HepG2 (cell line): ENCODE data around the gene GRK6. TPM values are rescaled to one million over a fixed set of nuclear protein-coding genes. Genes with fewer than 3 reads are reported as not detected.

Source experiments
- AGO1 ChIP-seq: fragments of 200-400 bp; formaldehyde crosslinking; IDR thresholded peaks from 2 replicates; pipeline ENCODE4 v1.6.1; 2017; ENCODE audit warnings: mild to moderate bottlenecking, low read depth, low read length, moderate library complexity; ENCODE audit not compliant: poor library complexity, severe bottlenecking
- CAMTA2 ChIP-seq: sonication (generic); formaldehyde crosslinking; IDR thresholded peaks from 2 replicates; pipeline ENCODE4 v1.4.0; 2020; ENCODE audit warnings: mild to moderate bottlenecking, missing genetic modification reagents, borderline replicate concordance
- DMAP1 ChIP-seq: IDR thresholded peaks from 2 replicates; pipeline ENCODE4 v1.6.1; 2016
- FOSL1 ChIP-seq: sonication (generic); formaldehyde crosslinking; IDR thresholded peaks from 2 replicates; pipeline ENCODE4 v1.9.0; 2021; ENCODE audit warnings: missing genetic modification reagents, borderline replicate concordance
- HNRNPK ChIP-seq: fragments of 200-400 bp; formaldehyde crosslinking; IDR thresholded peaks from 2 replicates; pipeline ENCODE4 v1.6.1; 2018; ENCODE audit warnings: low read length, low read depth, moderate library complexity, mild to moderate bottlenecking; ENCODE audit not compliant: poor library complexity, severe bottlenecking
- HNRNPUL1 ChIP-seq: fragments of 200-400 bp; formaldehyde crosslinking; IDR thresholded peaks from 2 replicates; pipeline ENCODE4 v1.6.1; 2017; ENCODE audit warnings: low read depth, mild to moderate bottlenecking, low read length, moderate library complexity
- IKZF1 ChIP-seq: fragments of 450-650 bp; IDR thresholded peaks from 2 replicates; pipeline ENCODE4 v1.7.1; 2016
- KDM4B ChIP-seq: sonication (generic); formaldehyde crosslinking; IDR thresholded peaks from 2 replicates; pipeline ENCODE4 v1.4.0; 2020; ENCODE audit warnings: missing genetic modification reagents
- RFX3 ChIP-seq: IDR thresholded peaks from 2 replicates; pipeline ENCODE4 v1.6.1; 2016; ENCODE audit warnings: missing biosample characterization, missing genetic modification reagents
- STAT5B ChIP-seq: sonication (generic); formaldehyde crosslinking; IDR thresholded peaks from 2 replicates; pipeline ENCODE4 v1.4.0; 2020; ENCODE audit warnings: missing genetic modification reagents
- TEAD2 ChIP-seq: sonication (generic); formaldehyde crosslinking; IDR thresholded peaks from 2 replicates; pipeline ENCODE4 v1.9.0; 2021; ENCODE audit warnings: missing genetic modification reagents
- ZNF256 ChIP-seq: sonication (generic); formaldehyde crosslinking; conservative IDR thresholded peaks from 2 replicates; pipeline ENCODE4 v1.4.0; 2020; ENCODE audit warnings: missing genetic modification reagents
- ZNF354B ChIP-seq: sonication (generic); formaldehyde crosslinking; IDR thresholded peaks from 2 replicates; pipeline ENCODE4 v1.8.0; 2022; ENCODE audit warnings: mild to moderate bottlenecking, missing genetic modification reagents
- ZNF430 ChIP-seq: sonication (generic); formaldehyde crosslinking; IDR thresholded peaks from 2 replicates; pipeline ENCODE4 v1.9.0; 2021; ENCODE audit warnings: mild to moderate bottlenecking, missing genetic modification reagents
- ZNF674 ChIP-seq: sonication (generic); formaldehyde crosslinking; IDR thresholded peaks from 2 replicates; pipeline ENCODE4 v1.5.0; 2020; ENCODE audit warnings: low read depth, mild to moderate bottlenecking, missing genetic modification reagents
- ZNF773 ChIP-seq: sonication (generic); formaldehyde crosslinking; IDR thresholded peaks from 2 replicates; pipeline ENCODE4 v1.4.0; 2020; ENCODE audit warnings: missing genetic modification reagents, borderline replicate concordance
- ZSCAN21 ChIP-seq: sonication (generic); formaldehyde crosslinking; IDR thresholded peaks from 2 replicates; pipeline ENCODE4 v1.8.0; 2022; ENCODE audit warnings: mild to moderate bottlenecking, missing genetic modification reagents, moderate library complexity, borderline replicate concordance
- polyA plus RNA-seq, 8 experiments: library from polyadenylated mRNA; depleted of rRNA in 3 of 8; stranded (reverse) in 7 of 8; unstranded in 1 of 8; fragments of >200 nt; fragmentation: Illumina TruSeq in 4 of 8; extraction: Trizol in 4 of 8; gene quantifications; 2 replicates each; pipeline versions ENCODE4 v1.2.1 to v1.2.3, GENCODE V29; 2011 to 2016; ENCODE audit warnings: low read depth in 4 of 8, missing spikeins in 1 of 8, mixed read lengths in 1 of 8; ENCODE audit not compliant: insufficient read depth in 1 of 8
- total RNA-seq, 5 experiments: library from RNA; depleted of rRNA; stranded (reverse); fragments of >200 nt; fragmentation: Illumina TruSeq; extraction: Trizol; gene quantifications; 2 replicates each; pipeline ENCODE4 v1.2.3, GENCODE V29; 2016; ENCODE audit warnings: low read depth in 1 of 5
- TF ChIP-seq, protein P1 (sequence below): sonication (generic); formaldehyde crosslinking; IDR thresholded peaks from 2 replicates; pipeline ENCODE4 v1.8.1; 2022; ENCODE audit warnings: low read depth, mild to moderate bottlenecking, missing genetic modification reagents
- TF ChIP-seq, protein P2 (sequence below): sonication (generic); formaldehyde crosslinking; conservative IDR thresholded peaks from 2 replicates; pipeline ENCODE4 v1.4.0; 2020; ENCODE audit warnings: missing genetic modification reagents
- TF ChIP-seq, protein P3 (sequence below): sonication (generic); formaldehyde crosslinking; IDR thresholded peaks from 2 replicates; pipeline ENCODE4 v1.4.0; 2020; ENCODE audit warnings: mild to moderate bottlenecking, low read depth, missing genetic modification reagents
- TF ChIP-seq, protein P4 (sequence below): sonication (generic); formaldehyde crosslinking; IDR thresholded peaks from 2 replicates; pipeline ENCODE4 v1.5.1; 2020; ENCODE audit warnings: mild to moderate bottlenecking, missing genetic modification reagents, moderate library complexity
- TF ChIP-seq, protein P5 (sequence below): sonication (generic); formaldehyde crosslinking; IDR thresholded peaks from 2 replicates; pipeline ENCODE4 v1.4.0; 2020; ENCODE audit warnings: mild to moderate bottlenecking, missing genetic modification reagents

GRK6 gene
- total and polyA plus RNA-seq, 2 of the 13 experiments (the other 11 are each of a cell fraction or from before 2014, with no cell fraction given), result 13.2 to 19.9 TPM

DNA sequence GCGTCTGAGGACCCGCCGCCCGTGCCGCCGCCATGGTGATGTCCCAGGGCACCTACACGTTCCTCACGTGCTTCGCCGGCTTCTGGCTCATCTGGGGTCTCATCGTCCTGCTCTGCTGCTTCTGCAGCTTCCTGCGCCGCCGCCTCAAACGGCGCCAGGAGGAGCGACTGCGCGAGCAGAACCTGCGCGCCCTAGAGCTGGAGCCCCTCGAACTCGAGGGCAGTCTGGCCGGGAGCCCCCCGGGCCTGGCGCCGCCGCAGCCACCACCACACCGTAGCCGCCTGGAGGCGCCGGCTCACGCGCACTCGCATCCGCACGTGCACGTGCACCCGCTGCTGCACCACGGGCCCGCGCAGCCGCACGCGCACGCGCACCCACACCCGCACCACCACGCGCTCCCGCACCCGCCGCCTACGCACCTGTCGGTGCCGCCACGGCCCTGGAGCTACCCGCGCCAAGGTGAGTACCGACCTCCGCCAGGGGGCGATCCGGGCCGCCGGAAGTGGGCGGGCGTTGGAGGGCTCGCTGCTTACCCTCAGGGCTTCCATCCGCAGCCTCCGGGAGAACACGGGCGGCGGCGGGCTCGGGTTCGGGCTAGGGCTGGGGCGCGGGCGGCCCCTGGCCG, 28.7 kb downstream of the GRK6 start (continued):
- TF ChIP-seq, protein P1, sequence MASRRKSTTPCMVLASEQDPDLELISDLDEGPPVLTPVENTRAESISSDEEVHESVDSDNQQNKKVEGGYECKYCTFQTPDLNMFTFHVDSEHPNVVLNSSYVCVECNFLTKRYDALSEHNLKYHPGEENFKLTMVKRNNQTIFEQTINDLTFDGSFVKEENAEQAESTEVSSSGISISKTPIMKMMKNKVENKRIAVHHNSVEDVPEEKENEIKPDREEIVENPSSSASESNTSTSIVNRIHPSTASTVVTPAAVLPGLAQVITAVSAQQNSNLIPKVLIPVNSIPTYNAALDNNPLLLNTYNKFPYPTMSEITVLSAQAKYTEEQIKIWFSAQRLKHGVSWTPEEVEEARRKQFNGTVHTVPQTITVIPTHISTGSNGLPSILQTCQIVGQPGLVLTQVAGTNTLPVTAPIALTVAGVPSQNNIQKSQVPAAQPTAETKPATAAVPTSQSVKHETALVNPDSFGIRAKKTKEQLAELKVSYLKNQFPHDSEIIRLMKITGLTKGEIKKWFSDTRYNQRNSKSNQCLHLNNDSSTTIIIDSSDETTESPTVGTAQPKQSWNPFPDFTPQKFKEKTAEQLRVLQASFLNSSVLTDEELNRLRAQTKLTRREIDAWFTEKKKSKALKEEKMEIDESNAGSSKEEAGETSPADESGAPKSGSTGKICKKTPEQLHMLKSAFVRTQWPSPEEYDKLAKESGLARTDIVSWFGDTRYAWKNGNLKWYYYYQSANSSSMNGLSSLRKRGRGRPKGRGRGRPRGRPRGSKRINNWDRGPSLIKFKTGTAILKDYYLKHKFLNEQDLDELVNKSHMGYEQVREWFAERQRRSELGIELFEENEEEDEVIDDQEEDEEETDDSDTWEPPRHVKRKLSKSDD (CRISPR knock-in tag), result peak; percentile 81
- TF ChIP-seq DMAP1 (CRISPR knock-in tag), result no peak; the same call in 1 of the 2 replicates
- TF ChIP-seq ZNF773 (CRISPR knock-in tag), result peak; percentile 59; the same call in 1 of the 2 replicates
- no peak for TF ChIP-seq STAT5B (CRISPR knock-in tag)
- TF ChIP-seq, protein P2, sequence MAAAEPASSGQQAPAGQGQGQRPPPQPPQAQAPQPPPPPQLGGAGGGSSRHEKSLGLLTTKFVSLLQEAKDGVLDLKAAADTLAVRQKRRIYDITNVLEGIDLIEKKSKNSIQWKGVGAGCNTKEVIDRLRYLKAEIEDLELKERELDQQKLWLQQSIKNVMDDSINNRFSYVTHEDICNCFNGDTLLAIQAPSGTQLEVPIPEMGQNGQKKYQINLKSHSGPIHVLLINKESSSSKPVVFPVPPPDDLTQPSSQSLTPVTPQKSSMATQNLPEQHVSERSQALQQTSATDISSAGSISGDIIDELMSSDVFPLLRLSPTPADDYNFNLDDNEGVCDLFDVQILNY, result no peak
- TF ChIP-seq ZNF674, result peak; percentile 95; the same call in 1 of the 2 replicates
- no peak; the same call in 1 of the 2 replicates for TF ChIP-seq ZNF430 (CRISPR knock-in tag)
- 0 out of 2 replicates have a peak, but pooled peaks have one; percentile 73 for TF ChIP-seq ZNF354B (CRISPR knock-in tag)
- TF ChIP-seq KDM4B, result 0 out of 2 replicates have a peak, but pooled peaks have one; percentile 67
- TF ChIP-seq, protein P3, sequence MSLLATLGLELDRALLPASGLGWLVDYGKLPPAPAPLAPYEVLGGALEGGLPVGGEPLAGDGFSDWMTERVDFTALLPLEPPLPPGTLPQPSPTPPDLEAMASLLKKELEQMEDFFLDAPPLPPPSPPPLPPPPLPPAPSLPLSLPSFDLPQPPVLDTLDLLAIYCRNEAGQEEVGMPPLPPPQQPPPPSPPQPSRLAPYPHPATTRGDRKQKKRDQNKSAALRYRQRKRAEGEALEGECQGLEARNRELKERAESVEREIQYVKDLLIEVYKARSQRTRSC (CRISPR knock-in tag), result peak; percentile 73; the same call in 1 of the 2 replicates
- no peak for TF ChIP-seq TEAD2 (CRISPR knock-in tag)
- no peak for TF ChIP-seq FOSL1 (CRISPR knock-in tag)
- no peak for TF ChIP-seq RFX3 (CRISPR knock-in tag)
- TF ChIP-seq IKZF1, result no peak
- TF ChIP-seq, protein P4, sequence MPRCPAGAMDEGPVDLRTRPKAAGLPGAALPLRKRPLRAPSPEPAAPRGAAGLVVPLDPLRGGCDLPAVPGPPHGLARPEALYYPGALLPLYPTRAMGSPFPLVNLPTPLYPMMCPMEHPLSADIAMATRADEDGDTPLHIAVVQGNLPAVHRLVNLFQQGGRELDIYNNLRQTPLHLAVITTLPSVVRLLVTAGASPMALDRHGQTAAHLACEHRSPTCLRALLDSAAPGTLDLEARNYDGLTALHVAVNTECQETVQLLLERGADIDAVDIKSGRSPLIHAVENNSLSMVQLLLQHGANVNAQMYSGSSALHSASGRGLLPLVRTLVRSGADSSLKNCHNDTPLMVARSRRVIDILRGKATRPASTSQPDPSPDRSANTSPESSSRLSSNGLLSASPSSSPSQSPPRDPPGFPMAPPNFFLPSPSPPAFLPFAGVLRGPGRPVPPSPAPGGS, result peak; percentile 92; the same call in 1 of the 2 replicates
- peak; percentile 12 for TF ChIP-seq HNRNPK
- TF ChIP-seq AGO1, result no peak
- peak; percentile 47; the same call in 1 of the 2 replicates for TF ChIP-seq CAMTA2
- TF ChIP-seq ZSCAN21 (CRISPR knock-in tag), result peak; percentile 89; the same call in 1 of the 2 replicates
- TF ChIP-seq, protein P5, sequence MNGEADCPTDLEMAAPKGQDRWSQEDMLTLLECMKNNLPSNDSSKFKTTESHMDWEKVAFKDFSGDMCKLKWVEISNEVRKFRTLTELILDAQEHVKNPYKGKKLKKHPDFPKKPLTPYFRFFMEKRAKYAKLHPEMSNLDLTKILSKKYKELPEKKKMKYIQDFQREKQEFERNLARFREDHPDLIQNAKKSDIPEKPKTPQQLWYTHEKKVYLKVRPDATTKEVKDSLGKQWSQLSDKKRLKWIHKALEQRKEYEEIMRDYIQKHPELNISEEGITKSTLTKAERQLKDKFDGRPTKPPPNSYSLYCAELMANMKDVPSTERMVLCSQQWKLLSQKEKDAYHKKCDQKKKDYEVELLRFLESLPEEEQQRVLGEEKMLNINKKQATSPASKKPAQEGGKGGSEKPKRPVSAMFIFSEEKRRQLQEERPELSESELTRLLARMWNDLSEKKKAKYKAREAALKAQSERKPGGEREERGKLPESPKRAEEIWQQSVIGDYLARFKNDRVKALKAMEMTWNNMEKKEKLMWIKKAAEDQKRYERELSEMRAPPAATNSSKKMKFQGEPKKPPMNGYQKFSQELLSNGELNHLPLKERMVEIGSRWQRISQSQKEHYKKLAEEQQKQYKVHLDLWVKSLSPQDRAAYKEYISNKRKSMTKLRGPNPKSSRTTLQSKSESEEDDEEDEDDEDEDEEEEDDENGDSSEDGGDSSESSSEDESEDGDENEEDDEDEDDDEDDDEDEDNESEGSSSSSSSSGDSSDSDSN (CRISPR knock-in tag), result peak; percentile 94
- no peak for TF ChIP-seq ZNF256 (CRISPR knock-in tag)
- no peak for TF ChIP-seq HNRNPUL1
